ENCODE data around the gene HOXD8. TPM values are rescaled to one million over a fixed set of nuclear protein-coding genes. Genes with fewer than 3 reads are reported as not detected.

The HOXD8 gene
- total RNA-seq, 1 donor from 2014 or later = not detected

- Mint-ChIP-seq H3K27ac (no peak overlapping the region), H3K4me1 (peaks cover 30% of the 10 kb centered on the region), H3K36me3 (ENCODE audit: low read depth) (no peaks in the 10 kb centered on the region), H3K9me3 (peaks cover 7% of the 10 kb centered on the region), H3K4me3 (no peak overlapping the region), H3K27me3 (peaks cover 80% of the 10 kb centered on the region)
- DNase-seq (no peak), ATAC-seq (ENCODE audit: low read depth) (no peak)
- POLR2A ChIA-PET = no interaction called here
- CTCF ChIA-PET = interaction anchor here (1.0 to 1.2 kb wide), 2 partner anchors 419 to 517 kb away, joined by 3 read pairs; no protein-coding TSS in a partner anchor
- TF ChIP-seq, protein P1, sequence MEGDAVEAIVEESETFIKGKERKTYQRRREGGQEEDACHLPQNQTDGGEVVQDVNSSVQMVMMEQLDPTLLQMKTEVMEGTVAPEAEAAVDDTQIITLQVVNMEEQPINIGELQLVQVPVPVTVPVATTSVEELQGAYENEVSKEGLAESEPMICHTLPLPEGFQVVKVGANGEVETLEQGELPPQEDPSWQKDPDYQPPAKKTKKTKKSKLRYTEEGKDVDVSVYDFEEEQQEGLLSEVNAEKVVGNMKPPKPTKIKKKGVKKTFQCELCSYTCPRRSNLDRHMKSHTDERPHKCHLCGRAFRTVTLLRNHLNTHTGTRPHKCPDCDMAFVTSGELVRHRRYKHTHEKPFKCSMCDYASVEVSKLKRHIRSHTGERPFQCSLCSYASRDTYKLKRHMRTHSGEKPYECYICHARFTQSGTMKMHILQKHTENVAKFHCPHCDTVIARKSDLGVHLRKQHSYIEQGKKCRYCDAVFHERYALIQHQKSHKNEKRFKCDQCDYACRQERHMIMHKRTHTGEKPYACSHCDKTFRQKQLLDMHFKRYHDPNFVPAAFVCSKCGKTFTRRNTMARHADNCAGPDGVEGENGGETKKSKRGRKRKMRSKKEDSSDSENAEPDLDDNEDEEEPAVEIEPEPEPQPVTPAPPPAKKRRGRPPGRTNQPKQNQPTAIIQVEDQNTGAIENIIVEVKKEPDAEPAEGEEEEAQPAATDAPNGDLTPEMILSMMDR (IDR thresholded peaks at IDR 0.05) = no peak
- intact Hi-C loops (cut with micrococcal nuclease) = loop anchor here (10.0 kb wide), 1 partner anchor 1800 kb away; the partner anchor contains the start of gene SP9
These were observed 5.5 kb downstream of the HOXD8 start for GRCh38 chr2:176135035-176135440.

DNA sequence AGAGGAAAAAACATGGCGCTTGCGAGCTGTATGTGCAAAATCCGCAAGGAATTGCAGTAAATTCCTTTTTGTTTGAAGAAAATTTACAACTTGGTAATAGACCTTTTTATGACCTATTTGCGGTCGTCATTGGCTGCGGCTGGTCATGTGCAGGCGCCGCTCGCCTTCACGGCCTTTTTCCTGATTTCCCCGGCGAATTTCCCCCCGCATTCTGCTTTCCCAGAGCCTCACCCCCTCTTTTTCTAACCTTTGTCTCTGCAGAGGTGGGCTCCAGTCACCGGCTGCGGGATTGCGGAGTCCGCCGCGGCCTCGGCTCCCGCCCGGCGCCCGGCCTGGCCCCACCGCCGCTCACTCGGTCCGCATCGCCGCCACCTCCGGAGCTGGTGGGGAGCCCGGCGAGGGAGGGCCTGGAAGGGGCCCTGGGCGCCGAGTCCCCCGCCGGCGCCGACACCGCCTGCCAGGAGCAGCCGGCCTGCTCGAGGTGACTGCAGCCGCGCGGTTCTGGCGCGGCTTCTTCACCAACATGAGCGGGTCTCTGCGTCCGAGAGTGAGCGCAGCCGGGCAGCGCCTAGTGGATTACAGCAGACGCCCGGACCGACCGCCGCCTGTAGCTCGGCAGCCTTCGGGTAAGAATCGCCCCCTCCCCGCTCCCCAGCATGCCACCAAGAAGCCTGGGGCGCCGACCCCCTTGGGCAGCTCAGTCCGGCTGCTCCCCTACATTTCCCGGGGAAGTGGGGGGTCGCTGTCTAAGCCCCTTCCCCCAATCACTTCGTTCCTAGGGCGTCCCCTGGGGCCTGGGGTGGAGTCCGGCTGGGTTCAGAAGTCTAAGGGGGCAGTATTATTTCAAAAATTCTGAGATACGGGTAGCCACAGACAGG, 7.1 kb downstream of the HOXD8 start:
- TF ChIP-seq, protein P1 (IDR thresholded peaks at IDR 0.05) = no peak
- Mint-ChIP-seq H3K27ac (no peak overlapping the region), H3K4me3 (peak overlapping the region; percentile 44), H3K4me1 (peaks cover 31% of the 10 kb centered on the region), H3K36me3 (ENCODE audit: low read depth) (no peaks in the 10 kb centered on the region), H3K27me3 (peaks cover 79% of the 10 kb centered on the region), H3K9me3 (peaks cover 7% of the 10 kb centered on the region)
- intact Hi-C loops (cut with micrococcal nuclease) = loop anchor here (10.0 kb wide), 1 partner anchor 1802 kb away; the partner anchor contains the start of gene SP9
- ChIA-PET POLR2A (no interaction called here), CTCF (interaction anchor here (0.6 kb wide), 1 partner anchor 9 kb away, joined by 3 read pairs; no protein-coding TSS in a partner anchor)
- no peak for ATAC-seq (ENCODE audit: low read depth)
- no peak for DNase-seq

DNA sequence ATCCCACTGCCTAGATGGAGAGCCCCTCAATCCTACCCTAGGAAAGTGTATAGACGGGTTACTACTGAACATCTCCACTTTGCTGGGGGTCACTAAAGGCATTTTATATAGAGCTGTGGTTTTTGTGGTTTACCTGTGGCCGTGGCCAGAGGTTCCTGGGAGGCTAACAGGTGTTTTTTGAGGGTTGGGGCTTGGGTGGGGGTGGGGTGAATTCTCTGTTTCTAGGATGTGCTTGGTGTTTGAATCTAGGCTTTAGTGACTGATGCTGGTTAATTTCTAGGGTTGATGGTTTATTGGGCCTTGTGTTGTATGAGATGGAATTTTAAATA, 7.7 kb downstream of the HOXD8 start:
- POLR2A ChIA-PET = no interaction called here
- intact Hi-C loops (cut with micrococcal nuclease) = loop anchor here (10.0 kb wide), 1 partner anchor 1802 kb away; the partner anchor contains the start of gene SP9
- TF ChIP-seq, protein P1 (IDR thresholded peaks at IDR 0.05) = no peak
- Mint-ChIP-seq H3K9me3 (peaks cover 7% of the 10 kb centered on the region), H3K27me3 (peaks cover 81% of the 10 kb centered on the region), H3K36me3 (ENCODE audit: low read depth) (no peaks in the 10 kb centered on the region), H3K27ac (no peak overlapping the region), H3K4me1 (peaks cover 28% of the 10 kb centered on the region), H3K4me3 (no peak overlapping the region)
- ATAC-seq (ENCODE audit: low read depth) (no peak), DNase-seq (no peak)
- CTCF ChIA-PET = no interaction called here

DNA sequence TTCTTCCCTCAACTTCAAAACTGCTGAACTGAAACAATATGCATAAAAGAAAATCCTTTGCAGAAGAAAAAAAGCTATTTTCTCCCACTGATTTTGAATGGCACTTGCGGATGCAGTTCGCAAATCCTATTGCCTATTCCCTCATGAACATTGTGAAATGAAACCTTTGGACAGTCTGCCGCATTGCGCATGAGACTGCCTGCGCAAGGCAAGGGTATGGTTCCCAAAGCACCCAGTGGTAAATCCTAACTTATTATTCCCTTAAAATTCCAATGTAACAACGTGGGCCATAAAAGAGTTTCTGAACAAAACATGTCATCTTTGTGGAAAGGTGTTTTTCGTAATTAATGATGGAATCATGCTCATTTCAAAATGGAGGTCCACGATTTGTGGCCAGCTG, 8.4 kb downstream of the HOXD8 start:
- Mint-ChIP-seq H3K27me3 (peaks cover 79% of the 10 kb centered on the region), H3K4me1 (peaks cover 23% of the 10 kb centered on the region), H3K36me3 (ENCODE audit: low read depth) (no peaks in the 10 kb centered on the region), H3K9me3 (peaks cover 7% of the 10 kb centered on the region), H3K27ac (no peak overlapping the region), H3K4me3 (no peak overlapping the region)
- ATAC-seq (ENCODE audit: low read depth) (no peak), DNase-seq (no peak)
- TF ChIP-seq, protein P1 (IDR thresholded peaks at IDR 0.05) = no peak
- CTCF ChIA-PET = no interaction called here
- POLR2A ChIA-PET = no interaction called here
- intact Hi-C loops (cut with micrococcal nuclease) = loop anchor here (10.0 kb wide), 1 partner anchor 1803 kb away; the partner anchor contains the start of gene SP9

GRCh38 chr2:176138526-176138922, 9.0 kb downstream of the HOXD8 start:
- H3K4me1 Mint-ChIP-seq = peaks cover 22% of the 10 kb centered on the region
- H3K27me3 Mint-ChIP-seq = peaks cover 79% of the 10 kb centered on the region
- H3K36me3 Mint-ChIP-seq (ENCODE audit: low read depth) = no peaks in the 10 kb centered on the region
- intact Hi-C loops (cut with micrococcal nuclease) = loop anchor here (10.0 kb wide), 1 partner anchor 1804 kb away; the partner anchor contains the start of gene SP9
- DNase-seq = no peak
- ChIA-PET CTCF (interaction anchor here (1.6 kb wide), 1 partner anchor 11 kb away, joined by 9 read pairs; no protein-coding TSS in a partner anchor), POLR2A (no interaction called here)
- no peak for ATAC-seq (ENCODE audit: low read depth)
- TF ChIP-seq, protein P1 (IDR thresholded peaks at IDR 0.05) = no peak
- H3K27ac Mint-ChIP-seq = peak overlapping the region; percentile 32
- no peak overlapping the region for H3K4me3 Mint-ChIP-seq
- peaks cover 7% of the 10 kb centered on the region for H3K9me3 Mint-ChIP-seq
